ENCODE measurements around the gene PANK3. TPM values are rescaled to one million over a fixed set of nuclear protein-coding genes. Genes with fewer than 3 reads are reported as not detected.

PANK3 gene
- total RNA-seq, 3 donors from 2014 or later (not counting 1 experiment from before 2014, with no cell fraction given) = 39.7 to 50.0 (median 46.9) TPM

DNA sequence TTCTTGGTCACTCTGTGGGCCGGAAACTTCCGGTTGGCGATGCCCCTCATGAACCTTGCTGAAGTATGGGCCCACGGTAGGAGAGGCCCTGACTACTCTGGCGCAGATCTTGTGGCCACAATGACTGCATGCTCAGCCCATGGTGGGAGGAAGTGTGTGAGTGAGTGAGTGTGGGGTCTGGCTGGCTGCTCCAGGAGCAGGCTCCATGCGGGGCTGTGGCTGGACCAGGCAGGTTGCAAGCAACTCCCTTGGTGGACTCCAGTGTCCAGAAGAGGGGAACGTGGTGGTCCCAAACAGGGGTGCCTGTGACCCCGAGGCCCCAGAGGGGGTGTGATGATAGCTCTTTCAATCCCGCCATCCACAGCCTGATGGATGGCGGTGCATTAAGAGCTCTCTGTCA is 35.5 kb upstream of the PANK3 start:
- Mint-ChIP-seq H3K27me3 (ENCODE audit: low read depth in 2 of 2) (no peaks in the 10 kb centered on the region), H3K36me3 (no peaks in the 10 kb centered on the region), H3K4me3 (no peak overlapping the region), H3K4me1 (peaks cover 9 to 10% of the 10 kb centered on the region in 2 donors), H3K9me3 (no peaks in the 10 kb centered on the region), H3K27ac (peak overlapping the region in 1 of 2 donors; percentile 3)
- DNase-seq (no peak), ATAC-seq (no peak)
- 95% methylated on average over 10 of the region's 10 CpGs for WGBS (ENCODE audit: insufficient coverage)
- H3K4me1 ChIP-seq (ENCODE audit: control insufficient read depth, insufficient read depth, low read length) = peaks cover 5% of the 10 kb centered on the region
- no peaks in the 10 kb centered on the region for H3K9me3 ChIP-seq (ENCODE audit: control insufficient read depth, insufficient read depth, low read length)
- no peak for TF ChIP-seq CTCF (IDR thresholded peaks at IDR 0.05)
- no peak overlapping the region for H3K4me3 ChIP-seq (ENCODE audit: low read length)
- no peaks in the 10 kb centered on the region for H3K27me3 ChIP-seq (ENCODE audit: control insufficient read depth, insufficient read depth, low read length)
- no peaks in the 10 kb centered on the region for H3K36me3 ChIP-seq (ENCODE audit: control insufficient read depth, insufficient read depth, low read length)
- intact Hi-C loops (cut with micrococcal nuclease) = no loop called here
- H3K27ac ChIP-seq (ENCODE audit: low read length) = no peak overlapping the region

DNA sequence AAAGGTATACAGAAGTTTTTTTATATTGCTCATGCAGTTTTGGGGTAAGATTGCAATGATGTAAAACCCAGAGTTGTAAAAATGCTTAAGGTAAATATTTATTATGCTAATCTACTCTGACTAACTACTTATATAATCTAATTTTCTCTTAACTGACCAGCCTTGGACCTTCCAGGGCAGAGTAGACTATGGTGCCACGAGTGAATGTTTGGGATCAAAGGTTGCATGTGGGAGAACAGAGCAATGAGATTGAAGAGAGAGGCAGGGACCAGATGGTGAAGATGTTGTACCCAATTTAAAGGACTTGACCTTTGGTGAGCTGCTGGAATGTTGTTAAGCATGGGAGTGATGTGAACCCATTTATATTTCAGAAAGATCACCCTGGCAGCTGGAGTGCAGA is 34.8 kb upstream of the PANK3 start:
- Histone ChIP-seq H3K36me3 (ENCODE audit: control insufficient read depth, insufficient read depth, low read length) (no peaks in the 10 kb centered on the region), H3K27ac (ENCODE audit: low read length) (no peak overlapping the region), H3K4me1 (ENCODE audit: control insufficient read depth, insufficient read depth, low read length) (peaks cover 5% of the 10 kb centered on the region), H3K27me3 (ENCODE audit: control insufficient read depth, insufficient read depth, low read length) (no peaks in the 10 kb centered on the region), H3K4me3 (ENCODE audit: low read length) (no peak overlapping the region), H3K9me3 (ENCODE audit: control insufficient read depth, insufficient read depth, low read length) (no peaks in the 10 kb centered on the region)
- H3K4me1 Mint-ChIP-seq = peaks cover 9 to 10% of the 10 kb centered on the region in 2 donors
- intact Hi-C loops (cut with micrococcal nuclease) = loop anchor here (2.0 kb wide), 1 partner anchor 35 kb away; the partner anchor contains the start of gene PANK3
- no peaks in the 10 kb centered on the region for H3K9me3 Mint-ChIP-seq
- ATAC-seq (no peak), DNase-seq (no peak)
- 90% methylated on average over 1 of the region's 1 CpG for WGBS (ENCODE audit: insufficient coverage)
- H3K4me3 Mint-ChIP-seq = no peak overlapping the region
- H3K27ac Mint-ChIP-seq = peak overlapping the region in 1 of 2 donors; percentile 3
- TF ChIP-seq CTCF (IDR thresholded peaks at IDR 0.05) = no peak
- H3K27me3 Mint-ChIP-seq (ENCODE audit: low read depth in 2 of 2) = no peaks in the 10 kb centered on the region
- no peaks in the 10 kb centered on the region for H3K36me3 Mint-ChIP-seq

DNA sequence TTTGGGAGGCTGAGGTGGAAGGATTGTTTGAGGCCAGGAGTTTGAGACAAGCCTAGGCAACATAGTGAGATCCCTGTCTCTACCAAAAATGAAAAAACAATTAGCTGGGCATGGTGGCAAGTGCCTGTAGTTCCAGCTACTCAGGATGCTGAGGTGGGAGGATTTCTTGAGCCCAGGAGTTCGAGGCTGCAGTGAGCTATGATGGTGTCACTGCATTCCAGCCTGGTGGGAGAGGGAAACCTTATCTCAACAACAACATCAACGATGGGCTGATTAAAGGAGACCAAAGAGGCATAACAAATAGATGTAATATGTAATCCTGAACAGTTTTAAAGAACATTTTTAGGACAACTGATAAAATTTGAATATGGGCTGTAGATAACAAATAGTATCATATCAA is 34.2 kb upstream of the PANK3 start:
- no peaks in the 10 kb centered on the region for H3K27me3 ChIP-seq (ENCODE audit: control insufficient read depth, insufficient read depth, low read length)
- H3K4me1 ChIP-seq (ENCODE audit: control insufficient read depth, insufficient read depth, low read length) = peaks cover 5% of the 10 kb centered on the region
- Mint-ChIP-seq H3K27me3 (ENCODE audit: low read depth in 2 of 2) (peaks cover 0 to under 1% of the 10 kb centered on the region in 2 donors), H3K36me3 (no peaks in the 10 kb centered on the region), H3K9me3 (no peaks in the 10 kb centered on the region), H3K4me3 (no peak overlapping the region), H3K4me1 (peaks cover 9 to 10% of the 10 kb centered on the region in 2 donors), H3K27ac (peak overlapping the region; percentile 78 to 83)
- no CpG with 5 or more reads among the region's 2 CpGs for WGBS (ENCODE audit: insufficient coverage)
- peak overlapping the region; percentile 53 for H3K27ac ChIP-seq (ENCODE audit: low read length)
- no peaks in the 10 kb centered on the region for H3K36me3 ChIP-seq (ENCODE audit: control insufficient read depth, insufficient read depth, low read length)
- ATAC-seq (no peak), DNase-seq (no peak)
- TF ChIP-seq CTCF (IDR thresholded peaks at IDR 0.05) = no peak
- H3K4me3 ChIP-seq (ENCODE audit: low read length) = no peak overlapping the region
- no peaks in the 10 kb centered on the region for H3K9me3 ChIP-seq (ENCODE audit: control insufficient read depth, insufficient read depth, low read length)
- intact Hi-C loops (cut with micrococcal nuclease) = loop anchor here (2.0 kb wide), 1 partner anchor 35 kb away; the partner anchor contains the start of gene PANK3

GRCh38 chr5:168612996-168613395 is 33.8 kb upstream of the PANK3 start:
- peak overlapping the region; percentile 61 for H3K4me3 Mint-ChIP-seq
- H3K36me3 Mint-ChIP-seq = no peaks in the 10 kb centered on the region
- H3K27me3 Mint-ChIP-seq (ENCODE audit: low read depth in 2 of 2) = peaks cover 0 to 3% of the 10 kb centered on the region in 2 donors
- ATAC-seq (peak; percentile 91 to 100 (median 100)), DNase-seq (peak in 1 of 2 donors; percentile 70)
- H3K27me3 ChIP-seq (ENCODE audit: control insufficient read depth, insufficient read depth, low read length) = no peaks in the 10 kb centered on the region
- H3K9me3 ChIP-seq (ENCODE audit: control insufficient read depth, insufficient read depth, low read length) = no peaks in the 10 kb centered on the region
- H3K4me1 Mint-ChIP-seq = peaks cover 9 to 10% of the 10 kb centered on the region in 2 donors
- H3K9me3 Mint-ChIP-seq = no peaks in the 10 kb centered on the region
- intact Hi-C loops (cut with micrococcal nuclease) = loop anchor here (2.0 kb wide), 1 partner anchor 34 kb away; the partner anchor contains the start of gene PANK3
- H3K36me3 ChIP-seq (ENCODE audit: control insufficient read depth, insufficient read depth, low read length) = no peaks in the 10 kb centered on the region
- no peak overlapping the region for H3K4me3 ChIP-seq (ENCODE audit: low read length)
- no peak for TF ChIP-seq CTCF (IDR thresholded peaks at IDR 0.05)
- peak overlapping the region; percentile 53 for H3K27ac ChIP-seq (ENCODE audit: low read length)
- peaks cover 5% of the 10 kb centered on the region for H3K4me1 ChIP-seq (ENCODE audit: control insufficient read depth, insufficient read depth, low read length)
- WGBS (ENCODE audit: insufficient coverage) = 50% methylated on average over 2 of the region's 2 CpGs
- peak overlapping the region; percentile 78 to 83 for H3K27ac Mint-ChIP-seq

All from natural killer cell (primary cell).